ENCODE data around the gene HCAR1. TPM values are rescaled to one million over a fixed set of nuclear protein-coding genes. Genes with fewer than 3 reads are reported as not detected.

The HCAR1 gene
- total RNA-seq, 1 donor from 2014 or later: 0.46 TPM

DNA sequence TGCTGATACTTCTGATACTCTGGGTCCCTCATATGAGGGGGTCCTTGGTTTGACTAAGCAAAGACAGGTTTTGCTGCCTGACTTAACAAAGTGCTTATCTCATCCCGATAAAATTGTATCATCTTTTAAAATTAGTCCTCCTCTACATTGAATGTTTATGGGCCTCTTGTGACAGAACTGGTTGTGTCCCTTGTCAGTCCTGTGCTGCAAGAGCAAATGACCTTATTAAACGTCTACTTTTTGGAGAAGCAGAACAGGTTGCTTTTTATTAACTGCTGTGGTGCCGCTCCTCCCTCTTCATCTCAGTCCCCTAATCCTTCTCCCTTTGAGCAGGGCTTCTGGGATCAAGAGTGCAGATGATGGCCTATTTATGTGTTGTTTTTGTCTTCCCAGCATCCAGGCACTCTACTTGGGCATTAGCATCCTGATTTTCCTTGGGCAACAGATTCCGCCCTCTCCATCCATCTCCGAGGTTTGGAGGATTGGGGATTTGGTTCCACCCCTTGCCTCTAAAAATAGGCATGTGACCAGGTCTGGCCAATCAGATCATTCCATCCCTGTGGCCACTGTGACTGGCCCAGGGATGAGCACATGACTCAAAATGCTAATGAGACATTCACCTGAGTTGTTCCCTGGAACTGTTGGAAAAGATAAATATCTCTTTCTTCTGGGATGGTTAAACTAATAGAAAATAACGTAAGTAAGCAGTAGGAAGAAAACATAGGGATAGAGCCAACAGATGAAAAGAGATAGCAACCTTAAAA, 19.1 kb upstream of the HCAR1 start:
- DNase-seq (ENCODE audit: low read depth): no peak
- no peak overlapping the region for H3K4me3 ChIP-seq (ENCODE audit: low read depth, low read length)
- TF ChIP-seq, protein P1, sequence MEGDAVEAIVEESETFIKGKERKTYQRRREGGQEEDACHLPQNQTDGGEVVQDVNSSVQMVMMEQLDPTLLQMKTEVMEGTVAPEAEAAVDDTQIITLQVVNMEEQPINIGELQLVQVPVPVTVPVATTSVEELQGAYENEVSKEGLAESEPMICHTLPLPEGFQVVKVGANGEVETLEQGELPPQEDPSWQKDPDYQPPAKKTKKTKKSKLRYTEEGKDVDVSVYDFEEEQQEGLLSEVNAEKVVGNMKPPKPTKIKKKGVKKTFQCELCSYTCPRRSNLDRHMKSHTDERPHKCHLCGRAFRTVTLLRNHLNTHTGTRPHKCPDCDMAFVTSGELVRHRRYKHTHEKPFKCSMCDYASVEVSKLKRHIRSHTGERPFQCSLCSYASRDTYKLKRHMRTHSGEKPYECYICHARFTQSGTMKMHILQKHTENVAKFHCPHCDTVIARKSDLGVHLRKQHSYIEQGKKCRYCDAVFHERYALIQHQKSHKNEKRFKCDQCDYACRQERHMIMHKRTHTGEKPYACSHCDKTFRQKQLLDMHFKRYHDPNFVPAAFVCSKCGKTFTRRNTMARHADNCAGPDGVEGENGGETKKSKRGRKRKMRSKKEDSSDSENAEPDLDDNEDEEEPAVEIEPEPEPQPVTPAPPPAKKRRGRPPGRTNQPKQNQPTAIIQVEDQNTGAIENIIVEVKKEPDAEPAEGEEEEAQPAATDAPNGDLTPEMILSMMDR (conservative IDR thresholded peaks at IDR 0.05; ENCODE audit: low read depth, low read length): no peak

DNA sequence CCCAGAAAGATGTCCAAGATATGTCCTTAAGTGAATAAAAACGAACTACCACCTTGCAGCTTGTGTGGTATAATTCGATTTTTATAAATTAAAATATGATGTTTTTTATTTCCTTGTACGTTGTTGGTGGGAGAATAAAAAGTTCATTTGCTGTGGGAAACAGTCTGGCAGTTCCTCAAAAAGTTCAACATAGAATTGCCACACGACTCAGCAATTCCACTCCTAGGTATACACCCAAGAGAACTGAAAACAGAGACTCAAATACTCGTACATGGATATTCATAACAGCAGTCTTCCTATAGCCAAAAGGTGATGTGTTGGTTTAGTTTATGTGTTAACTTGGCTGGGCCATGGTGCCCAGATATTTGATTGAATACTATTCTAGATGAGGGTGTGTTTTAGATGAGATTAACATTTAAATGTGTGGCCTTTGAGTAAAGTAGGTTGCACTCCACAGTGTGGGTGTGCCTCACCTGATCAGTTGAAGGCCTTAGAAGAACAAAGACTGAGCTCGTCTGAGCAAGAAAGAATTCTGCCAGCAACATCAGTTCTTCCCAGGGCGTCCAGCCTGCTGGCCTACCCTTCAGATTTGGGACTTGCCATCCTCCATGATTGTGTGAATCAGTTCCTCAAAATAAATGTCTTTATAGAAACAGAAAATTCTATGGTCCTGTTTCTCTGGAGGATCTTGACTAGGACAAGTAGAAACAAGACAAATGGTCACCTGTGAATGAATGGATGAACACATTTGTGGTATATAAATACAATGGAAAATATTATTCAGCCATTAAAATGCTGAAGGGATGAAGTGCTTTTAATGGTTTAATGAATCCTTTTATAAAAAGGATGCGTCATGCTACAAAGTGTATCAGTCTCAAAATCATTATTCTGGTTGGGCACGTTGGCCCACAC, 16.8 kb upstream of the HCAR1 start:
- no peak overlapping the region for H3K4me3 ChIP-seq (ENCODE audit: low read depth, low read length)
- DNase-seq (ENCODE audit: low read depth): no peak
- TF ChIP-seq, protein P1 (conservative IDR thresholded peaks at IDR 0.05; ENCODE audit: low read depth, low read length): no peak

- TF ChIP-seq, protein P1 (conservative IDR thresholded peaks at IDR 0.05; ENCODE audit: low read depth, low read length): no peak
- no peak overlapping the region for H3K4me3 ChIP-seq (ENCODE audit: low read depth, low read length)
- no peak for DNase-seq (ENCODE audit: low read depth)
Measured at GRCh38 chr12:122743895-122744525, 13.4 kb upstream of the HCAR1 start.

DNA sequence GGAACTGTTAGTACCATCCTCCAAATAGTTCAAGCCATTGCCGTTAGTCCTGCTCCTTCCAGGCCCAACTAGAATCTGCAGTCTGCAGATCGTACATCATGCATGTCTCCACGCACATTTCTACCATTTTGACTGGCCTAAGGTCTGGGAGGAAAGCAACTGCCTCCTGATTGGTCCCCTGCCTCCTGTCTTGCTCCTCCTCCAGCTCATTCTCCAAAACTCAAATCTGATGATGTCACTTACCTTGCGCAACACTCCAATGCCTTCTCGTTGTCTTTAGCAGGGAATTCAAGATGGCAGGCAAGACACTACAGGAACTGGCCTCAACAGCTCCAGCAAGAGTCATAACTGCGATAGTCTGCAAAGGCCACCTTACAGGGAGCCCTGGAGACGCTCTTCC, 9.7 kb upstream of the HCAR1 start:
- no peak for DNase-seq (ENCODE audit: low read depth)
- TF ChIP-seq, protein P1 (conservative IDR thresholded peaks at IDR 0.05; ENCODE audit: low read depth, low read length): no peak
- H3K4me3 ChIP-seq (ENCODE audit: low read depth, low read length): no peak overlapping the region

DNA sequence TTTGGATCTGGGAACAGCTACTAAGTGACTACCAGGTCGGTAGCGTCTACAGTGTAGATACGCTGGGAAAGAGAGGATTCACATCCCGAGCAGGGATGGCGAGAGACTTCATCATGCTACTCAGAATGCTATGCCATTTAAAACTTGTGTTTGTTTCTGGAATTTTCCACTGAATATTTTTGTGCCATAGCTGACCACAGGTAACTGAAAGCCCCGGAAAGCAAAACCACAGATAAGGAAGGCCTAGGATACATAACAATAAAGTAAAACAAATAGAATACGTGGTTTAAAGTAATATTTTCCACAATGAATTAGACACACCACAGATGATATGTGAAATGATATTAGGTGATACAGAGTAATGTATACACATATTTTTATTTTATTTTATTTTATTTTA, 7.9 kb upstream of the HCAR1 start:
- TF ChIP-seq, protein P1 (conservative IDR thresholded peaks at IDR 0.05; ENCODE audit: low read depth, low read length): no peak
- no peak overlapping the region for H3K4me3 ChIP-seq (ENCODE audit: low read depth, low read length)
- DNase-seq (ENCODE audit: low read depth): no peak

DNA sequence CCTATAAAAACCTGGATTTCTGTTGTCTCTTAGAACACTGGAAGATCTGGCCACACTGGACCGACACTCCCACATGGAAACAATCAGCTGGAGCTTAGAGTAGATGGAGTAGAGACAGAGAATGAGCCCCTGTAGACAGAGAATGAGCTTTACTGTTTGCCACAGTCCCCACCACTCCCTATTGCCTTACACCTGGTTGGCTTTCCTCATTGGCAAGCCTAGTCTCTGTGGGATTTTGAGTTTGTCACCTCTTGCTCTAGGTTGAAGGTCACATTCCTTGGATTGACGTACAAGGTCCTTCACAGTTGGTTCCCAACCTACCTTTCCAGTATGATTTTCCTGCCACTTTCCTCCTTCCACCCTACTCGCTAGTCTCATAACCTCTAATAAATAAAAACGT, 2.0 kb upstream of the HCAR1 start:
- TF ChIP-seq, protein P1 (conservative IDR thresholded peaks at IDR 0.05; ENCODE audit: low read depth, low read length): no peak
- H3K4me3 ChIP-seq (ENCODE audit: low read depth, low read length): no peak overlapping the region
- DNase-seq (ENCODE audit: low read depth): no peak
